HL-60/S4 treated with retinoic acid at 250 ng/mL for 4 days and 3 days (cell line): ENCODE measurements around the gene SLC35B1.

Experiments used
- in situ Hi-C: fragments of 300-500 bp; cut with MboI; formaldehyde crosslinking; loops from 2 replicates; pipeline ENCODE4 v1.7.0; 2022; ENCODE audit warnings: low sequenced_read_pairs

SLC35B1 gene

GRCh38 chr17:49700960-49701359 is 6.8 kb downstream of the SLC35B1 start:
- in situ Hi-C loops, result loop anchor here (5.0 kb wide), 1 partner anchor 129 kb away; no protein-coding TSS in a partner anchor

- in situ Hi-C loops, result loop anchor here (5.0 kb wide), 1 partner anchor 128 kb away; no protein-coding TSS in a partner anchor
Observed at GRCh38 chr17:49699966-49700575, 7.7 kb downstream of the SLC35B1 start.

- in situ Hi-C loops, result no loop called here
Observed at GRCh38 chr17:49698005-49698404, 9.8 kb downstream of the SLC35B1 start.

- in situ Hi-C loops, result no loop called here
Observed at GRCh38 chr17:49696233-49696761, 11.5 kb downstream of the SLC35B1 start.

GRCh38 chr17:49695698-49696232 is 12.0 kb downstream of the SLC35B1 start:
- in situ Hi-C loops, result no loop called here

- in situ Hi-C loops, result no loop called here
Observed at GRCh38 chr17:49694847-49695697, 12.7 kb downstream of the SLC35B1 start.

- in situ Hi-C loops, result no loop called here
Observed at GRCh38 chr17:49692751-49693150, 15.0 kb downstream of the SLC35B1 start.

- in situ Hi-C loops, result no loop called here
Observed at GRCh38 chr17:49691677-49692191, 16.0 kb downstream of the SLC35B1 start.

GRCh38 chr17:49691086-49691676 is 16.6 kb downstream of the SLC35B1 start:
- in situ Hi-C loops, result no loop called here

- in situ Hi-C loops, result no loop called here
Observed at GRCh38 chr17:49690256-49690655, 17.5 kb downstream of the SLC35B1 start.

- in situ Hi-C loops, result no loop called here
Observed at GRCh38 chr17:49688848-49689247, 18.9 kb downstream of the SLC35B1 start.

GRCh38 chr17:49687878-49688491 is 19.8 kb downstream of the SLC35B1 start:
- in situ Hi-C loops, result no loop called here

GRCh38 chr17:49681106-49681979 is 26.4 kb downstream of the SLC35B1 start:
- in situ Hi-C loops, result no loop called here

GRCh38 chr17:49680314-49680713 is 27.4 kb downstream of the SLC35B1 start:
- in situ Hi-C loops, result no loop called here

- in situ Hi-C loops, result no loop called here
Observed at GRCh38 chr17:49677933-49678847, 29.6 kb downstream of the SLC35B1 start, which contains the start of gene SPOP. TSS of gene SPOP (minus strand) at chr17:49678097. CDS start at chr17:49622810, 55,287 bp downstream.

- in situ Hi-C loops, result no loop called here
Observed at GRCh38 chr17:49677134-49677932, 30.4 kb downstream of the SLC35B1 start.

GRCh38 chr17:49676276-49676868 is 31.4 kb downstream of the SLC35B1 start:
- in situ Hi-C loops, result no loop called here
